K562 (cell line): Measurements from ENCODE around the gene RNF115. TPM values are rescaled to one million over a fixed set of nuclear protein-coding genes. Genes with fewer than 3 reads are reported as not detected.

ENCODE experiments used
- ATAC-seq: fragments of 200-7000 bp; cut with Tn5 transposase; 3 replicates; pipeline ENCODE4 v1.9.1; 2020; ENCODE audit warnings: moderate library complexity
- BruUV-seq: library from RNA; stranded (reverse); fragments of 400-500 nt; replicated peaks from 2 replicates; lab custom pipeline; 2021; lab: Mats Ljungman, UMichigan
- CTCF ChIA-PET: fragments of 300-600 bp; formaldehyde crosslinking; extraction: SDS; loops from one replicate; lab custom pipeline; 2021; ENCODE audit warnings: low intra/inter-chr PET ratio; lab: Yijun Ruan, JAX
- POLR2A ChIA-PET: fragments of 300-600, 350-650 bp; sonication (Branson Sonifier 250); formaldehyde crosslinking; extraction: SDS; loops from one replicate; lab custom pipeline; 2021; ENCODE audit warnings: antibody characterized with exemption, inconsistent platforms; lab: Yijun Ruan, JAX
- DNase-seq, 4 experiments: peaks; one replicate each; pipeline versions ENCODE4 v3.0.0 to v3.0.0-alpha.2; 2011 to 2018; ENCODE audit warnings: low spot score in 3 of 4, mixed read lengths in 3 of 4; ENCODE audit errors: extremely low read depth in 1 of 4
- FAIRE-seq: peaks from 2 replicates; lab custom pipeline; 2011; peaks lifted over from hg19 to GRCh38; lab: Jason Lieb, UNC
- H2AFZ ChIP-seq: 2 replicates; pipeline ENCODE4 v1.6.0; 2011; ENCODE audit warnings: low read depth, low read length, control low read depth, inconsistent platforms
- H3K27ac ChIP-seq: fragments of 200-600 bp; 3 replicates; pipeline ENCODE4 v1.8.0; 2011; ENCODE audit warnings: low read depth, mild to moderate bottlenecking, control low read depth, inconsistent platforms, low read length, moderate library complexity, mixed read lengths; ENCODE audit errors: extremely low read depth
- H3K27me3 ChIP-seq, 2 experiments: fragments of 300-600 bp in 1 of 2; 2 replicates in 1 of 2; 3 replicates in 1 of 2; pipeline versions ENCODE4 v1.6.0 to v1.8.0; 2011; ENCODE audit warnings: inconsistent platforms in 2 of 2, low read length in 2 of 2, mild to moderate bottlenecking in 1 of 2, mixed read lengths in 1 of 2, moderate library complexity in 1 of 2; ENCODE audit not compliant: control insufficient read depth in 2 of 2, insufficient read depth in 2 of 2
- H3K36me3 ChIP-seq: fragments of 300-600 bp; 3 replicates; pipeline ENCODE4 v1.8.0; 2011; ENCODE audit warnings: mild to moderate bottlenecking, low read length, inconsistent platforms; ENCODE audit not compliant: control insufficient read depth, insufficient read depth
- H3K4me1 ChIP-seq, 2 experiments: fragments of 200-600 bp in 1 of 2; replicated peaks in 1 of 2; 2 replicates in 1 of 2; 3 replicates in 1 of 2; pipeline versions ENCODE4 v1.5.1 to v1.8.0; 2011; ENCODE audit warnings: inconsistent platforms in 2 of 2, low read length in 2 of 2, mild to moderate bottlenecking in 1 of 2, mixed read lengths in 1 of 2, moderate library complexity in 1 of 2; ENCODE audit not compliant: control insufficient read depth in 2 of 2, insufficient read depth in 2 of 2
- H3K4me2 ChIP-seq: 2 replicates; pipeline ENCODE4 v1.6.1; 2011; ENCODE audit warnings: low read length, control low read depth, inconsistent platforms, mixed read lengths; ENCODE audit not compliant: insufficient read depth
- H3K4me3 ChIP-seq: fragments of 200-600 bp; sonication (generic), shearing (Covaris generic); 2 replicates; pipeline ENCODE4 v1.5.1; 2016; ENCODE audit warnings: control low read depth, inconsistent platforms
- H3K79me2 ChIP-seq: fragments of 200-600 bp; 3 replicates; pipeline ENCODE4 v1.8.0; 2011; ENCODE audit warnings: low read length, inconsistent platforms; ENCODE audit not compliant: control insufficient read depth, insufficient read depth
- H3K9ac ChIP-seq, 2 experiments: 2 replicates each; pipeline versions ENCODE4 v1.6.0 to v1.6.1; 2011; ENCODE audit warnings: low read depth in 2 of 2, low read length in 2 of 2, control low read depth in 1 of 2, inconsistent platforms in 1 of 2, mild to moderate bottlenecking in 1 of 2, mixed read lengths in 1 of 2; ENCODE audit not compliant: insufficient read depth in 1 of 2
- H3K9me1 ChIP-seq: one replicate; pipeline ENCODE4 v1.6.0; 2011; ENCODE audit warnings: inconsistent platforms, mild to moderate bottlenecking, low read length, moderate library complexity; ENCODE audit not compliant: control insufficient read depth, insufficient read depth
- H3K9me3 ChIP-seq: replicated peaks from 2 replicates; pipeline ENCODE4 v1.5.1; 2011; ENCODE audit warnings: low read depth, low read length, inconsistent platforms; ENCODE audit not compliant: control insufficient read depth, insufficient read depth
- H4K20me1 ChIP-seq: replicated peaks from 2 replicates; pipeline ENCODE4 v1.6.1; 2011; ENCODE audit warnings: low read length, inconsistent platforms, mixed read lengths; ENCODE audit not compliant: control insufficient read depth, insufficient read depth
- AFF4 ChIP-seq: sonication (generic); formaldehyde crosslinking; IDR thresholded peaks from 2 replicates; pipeline ENCODE4 v1.8.0; 2023; ENCODE audit warnings: mild to moderate bottlenecking, missing genetic modification reagents
- CBX1 ChIP-seq: sonication (generic); IDR thresholded peaks from 2 replicates; pipeline ENCODE4 v1.6.1; 2016; ENCODE audit warnings: antibody characterized with exemption, low read depth, mild to moderate bottlenecking
- CBX3 ChIP-seq, 2 experiments: IDR thresholded peaks; 1 replicate in 1 of 2; 2 replicates in 1 of 2; pipeline ENCODE4 v1.6.1; 2012; ENCODE audit warnings: inconsistent platforms in 2 of 2, low read length in 2 of 2, borderline replicate concordance in 1 of 2, control low read depth in 1 of 2
- HDAC1 ChIP-seq, 2 experiments: fragments of 450-650 bp; IDR thresholded peaks; 2 replicates each; pipeline ENCODE4 v1.6.1; 2016 to 2017; ENCODE audit warnings: inconsistent platforms in 1 of 2, mild to moderate bottlenecking in 1 of 2, moderate library complexity in 1 of 2
- KAT7 ChIP-seq: sonication (generic); formaldehyde crosslinking; IDR thresholded peaks from 2 replicates; pipeline ENCODE4 v1.8.0; 2022; ENCODE audit warnings: missing genetic modification reagents, mild to moderate bottlenecking, borderline replicate concordance
- MNT ChIP-seq, 2 experiments: fragments of 450-650 bp; conservative IDR thresholded peaks; 2 replicates each; pipeline ENCODE4 v1.6.1; 2017; ENCODE audit warnings: mild to moderate bottlenecking in 2 of 2, moderate library complexity in 2 of 2
- SAP30 ChIP-seq: fragments of 200-600 bp; sonication (generic); IDR thresholded peaks from 2 replicates; pipeline ENCODE4 v1.6.1; 2012; ENCODE audit warnings: borderline replicate concordance, low read depth, mild to moderate bottlenecking, moderate library complexity, low read length, control low read depth, inconsistent platforms; ENCODE audit not compliant: insufficient read depth, poor library complexity, severe bottlenecking
- ZBTB11 ChIP-seq, 3 experiments: fragments of 200-800 bp in 1 of 3; fragments of 250-450 bp in 1 of 3; fragments of 450-650 bp in 1 of 3; sonication (Bioruptor Pico) in 1 of 3; sonication (Bioruptor generic) in 1 of 3; formaldehyde crosslinking in 1 of 3; IDR thresholded peaks; 2 replicates each; pipeline versions ENCODE4 v1.6.1 to v1.8.0; 2016 to 2022; ENCODE audit warnings: mild to moderate bottlenecking in 2 of 3, missing genetic modification characterization in 2 of 3, missing compliant biosample characterization in 1 of 3, moderate library complexity in 1 of 3
- WGBS: fragments of 100-300 bp; shearing (Covaris generic); methylation state at CpG from one replicate; pipeline ENCODE4 v1.1.6; 2016; ENCODE audit warnings: low coverage, mixed read lengths; ENCODE audit not compliant: insufficient coverage; ENCODE audit errors: missing lambda C conversion rate; 5-methylcytosine and 5-hydroxymethylcytosine counted together
- in situ Hi-C: fragments of 300-500 bp; cut with MboI; formaldehyde crosslinking; loops from 4 replicates; pipeline ENCODE4 v1.15.0; 2018; ENCODE audit warnings: inconsistent platforms, mixed read lengths
- intact Hi-C: fragments of 100-400 bp; cut with micrococcal nuclease; formaldehyde crosslinking; loops from 2 replicates; pipeline ENCODE4 v1.14.2; 2022
- polyA plus RNA-seq, 8 experiments: library from polyadenylated mRNA; depleted of rRNA in 4 of 8; stranded (reverse) in 5 of 8; unstranded in 3 of 8; fragments of >200 nt; fragmentation: Nextera tagmentation in 2 of 8; fragmentation: Illumina TruSeq in 1 of 8; extraction: Ambion mirVana in 2 of 8; extraction: Trizol in 1 of 8; gene quantifications; 2 replicates each; pipeline versions ENCODE4 v1.2.1 to v1.2.3, GENCODE V29; 2011 to 2014; ENCODE audit warnings: inconsistent platforms in 1 of 8, missing spikeins in 1 of 8
- total RNA-seq, 7 experiments: library from RNA; depleted of rRNA in 6 of 7; stranded (reverse); fragments of >200 nt in 6 of 7; fragmentation: Illumina TruSeq in 2 of 7; extraction: Trizol in 2 of 7; gene quantifications; 2 replicates each; pipeline versions ENCODE4 v1.2.1 to v1.2.3, GENCODE V29; 2011 to 2021; ENCODE audit warnings: low replicate concordance in 1 of 7

The RNF115 gene
- total and polyA plus RNA-seq, 9 of the 15 experiments (the other 6 are each of a cell fraction or from before 2014, with no cell fraction given), result 1.9 to 14.3 (median 9.5) TPM

- peaks cover 32% of the 10 kb centered on the region; the same call in 2 of the 3 replicates for H3K36me3 ChIP-seq
- H3K9me1 ChIP-seq, result no peaks in the 10 kb centered on the region
- BruUV-seq, result no TSS peak
- ATAC-seq (peak; percentile 47), FAIRE-seq (no peak), DNase-seq (peak; percentile 64 to 82 (median 69))
- peaks cover 10 to 18% of the 10 kb centered on the region in 2 experiments; a peak in 4 of 5 replicates for H3K4me1 ChIP-seq
- H3K4me3 ChIP-seq, result peak overlapping the region; percentile 82
- 0% methylated on average over 17 of the region's 35 CpGs for WGBS
- peak overlapping the region; percentile 92 for H2AFZ ChIP-seq
- peak overlapping the region; percentile 45; the same call in 2 of the 3 replicates for H3K27ac ChIP-seq
- intact Hi-C loops, result loop anchor here (2.0 kb wide), 1 partner anchor 14 kb away; the partner anchor contains the start of gene NUDT17
- no peaks in the 10 kb centered on the region for H4K20me1 ChIP-seq
- no peaks in the 10 kb centered on the region for H3K27me3 ChIP-seq
- peak overlapping the region; percentile 95 for H3K4me2 ChIP-seq
- H3K9me3 ChIP-seq, result peaks cover 6% of the 10 kb centered on the region; the same call in 1 of the 2 replicates
- peak overlapping the region; percentile 47 to 90; a peak in 3 of 4 replicates for H3K9ac ChIP-seq
- peaks cover 13% of the 10 kb centered on the region for H3K79me2 ChIP-seq
- in situ Hi-C loops, result no loop called here
- ChIA-PET POLR2A (interaction anchor here (0.7 to 3.4 kb wide), 21 partner anchors 8 to 194 kb away, joined by 3 to 35 read pairs (median 6); partner anchors contain the start of genes NUDT17, PEX11B and RBM8A), CTCF (no interaction called here)
- TF ChIP-seq MNT (conservative IDR thresholded peaks at IDR 0.05) (peak in 1 of 2 experiments; percentile 24; a peak in 1 of 4 replicates), CBX3 (IDR thresholded peaks at IDR 0.05; ENCODE audit: borderline replicate concordance in 1 of 2, low read length in 2 of 2) (peak in 1 of 2 experiments; percentile 92; a peak in 2 of 3 replicates), SAP30 (peak; percentile 28), ZBTB11 (CRISPR knock-in tag; IDR thresholded peaks at IDR 0.05) (no peak), HDAC1 (IDR thresholded peaks at IDR 0.05) (0 out of 4 replicates have a peak, but pooled peaks of 1 of the 2 experiments have one; percentile 35), AFF4 (CRISPR knock-in tag) (0 out of 2 replicates have a peak, but pooled peaks have one; percentile 75), KAT7 (CRISPR knock-in tag) (peak; percentile 38; the same call in 1 of the 2 replicates), CBX1 (0 out of 2 replicates have a peak, but pooled peaks have one; percentile 14)
Measured at GRCh38 chr1:145858238-145858900, 34.5 kb upstream of the RNF115 start.
